ENCODE data around the gene CDC45. TPM values are rescaled to one million over a fixed set of nuclear protein-coding genes. Genes with fewer than 3 reads are reported as not detected.

The CDC45 gene
- total and polyA plus RNA-seq, 2 of the 13 experiments (the other 11 are each of a cell fraction or from before 2014, with no cell fraction given): 14.4 to 36.3 TPM

GRCh38 chr22:19533049-19533626 is 53.4 kb downstream of the CDC45 start (continued):
- TF ChIP-seq, protein P1, sequence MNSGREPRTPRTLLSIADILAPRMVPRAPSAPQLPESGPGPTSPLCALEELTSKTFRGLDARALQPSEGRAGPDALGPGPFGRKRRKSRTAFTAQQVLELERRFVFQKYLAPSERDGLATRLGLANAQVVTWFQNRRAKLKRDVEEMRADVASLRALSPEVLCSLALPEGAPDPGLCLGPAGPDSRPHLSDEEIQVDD (CRISPR knock-in tag; IDR thresholded peaks at IDR 0.05; ENCODE audit: borderline replicate concordance): no peak

- no peak overlapping the region for H2AFZ ChIP-seq (ENCODE audit: low read length)
- FAIRE-seq (no peak), ATAC-seq (no peak), DNase-seq (ENCODE audit: low spot score) (no peak)
- no peaks in the 10 kb centered on the region for H3K36me3 ChIP-seq (replicated peaks in 1 of 2; ENCODE audit: control insufficient read depth in 1 of 2, insufficient read depth in 2 of 2, low read length in 2 of 2)
- BruUV-seq (replicated peaks): no TSS peak
- no peak overlapping the region for H3K4me2 ChIP-seq (ENCODE audit: low read depth, low read length)
- intact Hi-C loops (cut with micrococcal nuclease; ENCODE audit: unreplicated experiment): no loop called here
- 0 out of 5 replicates have a peak, but pooled peaks cover 0 to 9% of the 10 kb centered on the region in 2 experiments for H3K27me3 ChIP-seq (ENCODE audit: control insufficient read depth in 1 of 2, insufficient read depth in 2 of 2, low read length in 2 of 2)
- H3K9ac ChIP-seq (ENCODE audit: insufficient read depth, low read depth, low read length): no peak overlapping the region
- ChIA-PET CTCF (ENCODE audit: low intra/inter-chr PET ratio, low total read pairs) (no interaction called here), POLR2A (no interaction called here)
- no peak overlapping the region for H3K4me3 ChIP-seq (replicated peaks in 1 of 3; ENCODE audit: insufficient read depth in 1 of 3, low read depth in 2 of 3, low read length in 3 of 3)
- no peaks in the 10 kb centered on the region for H3K4me1 ChIP-seq (ENCODE audit: insufficient read depth, low read length)
- H3K27ac ChIP-seq (ENCODE audit: extremely low read length, insufficient read depth, low read length): no peak overlapping the region
- no peaks in the 10 kb centered on the region for H3K9me3 ChIP-seq (ENCODE audit: low read length)
- no peaks in the 10 kb centered on the region for H3K79me2 ChIP-seq (ENCODE audit: insufficient read depth, low read length)
- in situ Hi-C loops (cut with HindIII; ENCODE audit: extremely low pct_ligation_motif_present, low pct_unique_long_range_greater_than_20kb): no loop called here
- no peaks in the 10 kb centered on the region for H4K20me1 ChIP-seq (ENCODE audit: insufficient read depth, low read length)
- TF ChIP-seq ZNF629 (CRISPR knock-in tag; conservative IDR thresholded peaks at IDR 0.05) (no peak), NR2F2 (IDR thresholded peaks at IDR 0.05; ENCODE audit: borderline replicate concordance, low read depth) (no peak), BATF2 (CRISPR knock-in tag; IDR thresholded peaks at IDR 0.05) (no peak), ZMYM3 (CRISPR knock-in tag; IDR thresholded peaks at IDR 0.05) (no peak), KDM3A (CRISPR knock-in tag; IDR thresholded peaks at IDR 0.05; ENCODE audit: low read depth) (no peak), ZFP36 (IDR thresholded peaks at IDR 0.05; ENCODE audit: borderline replicate concordance, low read depth, low read length, partially characterized antibody) (no peak), MBD4 (IDR thresholded peaks at IDR 0.05; ENCODE audit: borderline replicate concordance, low read length) (no peak), FOXA3 (CRISPR knock-in tag; IDR thresholded peaks at IDR 0.05) (no peak), KLF15 (CRISPR knock-in tag; IDR thresholded peaks at IDR 0.05; ENCODE audit: borderline replicate concordance) (no peak), HHEX (CRISPR knock-in tag; IDR thresholded peaks at IDR 0.05) (no peak), ZNF850 (CRISPR knock-in tag; conservative IDR thresholded peaks at IDR 0.05) (no peak), FOXA1 (IDR thresholded peaks at IDR 0.05) (no peak), FOXA1 (CRISPR knock-in tag; IDR thresholded peaks at IDR 0.05) (no peak), ZSCAN22 (CRISPR knock-in tag; IDR thresholded peaks at IDR 0.05) (no peak), ZNF567 (CRISPR knock-in tag; IDR thresholded peaks at IDR 0.05; ENCODE audit: borderline replicate concordance) (no peak), FIP1L1 (IDR thresholded peaks at IDR 0.05; ENCODE audit: borderline replicate concordance, insufficient read depth, low read depth, low read length) (no peak), ASH2L (IDR thresholded peaks at IDR 0.05; ENCODE audit: insufficient read length, low read depth, low read length) (no peak)
- TF ChIP-seq, protein P1 (CRISPR knock-in tag; IDR thresholded peaks at IDR 0.05; ENCODE audit: borderline replicate concordance): no peak
- TF ChIP-seq, protein P2, sequence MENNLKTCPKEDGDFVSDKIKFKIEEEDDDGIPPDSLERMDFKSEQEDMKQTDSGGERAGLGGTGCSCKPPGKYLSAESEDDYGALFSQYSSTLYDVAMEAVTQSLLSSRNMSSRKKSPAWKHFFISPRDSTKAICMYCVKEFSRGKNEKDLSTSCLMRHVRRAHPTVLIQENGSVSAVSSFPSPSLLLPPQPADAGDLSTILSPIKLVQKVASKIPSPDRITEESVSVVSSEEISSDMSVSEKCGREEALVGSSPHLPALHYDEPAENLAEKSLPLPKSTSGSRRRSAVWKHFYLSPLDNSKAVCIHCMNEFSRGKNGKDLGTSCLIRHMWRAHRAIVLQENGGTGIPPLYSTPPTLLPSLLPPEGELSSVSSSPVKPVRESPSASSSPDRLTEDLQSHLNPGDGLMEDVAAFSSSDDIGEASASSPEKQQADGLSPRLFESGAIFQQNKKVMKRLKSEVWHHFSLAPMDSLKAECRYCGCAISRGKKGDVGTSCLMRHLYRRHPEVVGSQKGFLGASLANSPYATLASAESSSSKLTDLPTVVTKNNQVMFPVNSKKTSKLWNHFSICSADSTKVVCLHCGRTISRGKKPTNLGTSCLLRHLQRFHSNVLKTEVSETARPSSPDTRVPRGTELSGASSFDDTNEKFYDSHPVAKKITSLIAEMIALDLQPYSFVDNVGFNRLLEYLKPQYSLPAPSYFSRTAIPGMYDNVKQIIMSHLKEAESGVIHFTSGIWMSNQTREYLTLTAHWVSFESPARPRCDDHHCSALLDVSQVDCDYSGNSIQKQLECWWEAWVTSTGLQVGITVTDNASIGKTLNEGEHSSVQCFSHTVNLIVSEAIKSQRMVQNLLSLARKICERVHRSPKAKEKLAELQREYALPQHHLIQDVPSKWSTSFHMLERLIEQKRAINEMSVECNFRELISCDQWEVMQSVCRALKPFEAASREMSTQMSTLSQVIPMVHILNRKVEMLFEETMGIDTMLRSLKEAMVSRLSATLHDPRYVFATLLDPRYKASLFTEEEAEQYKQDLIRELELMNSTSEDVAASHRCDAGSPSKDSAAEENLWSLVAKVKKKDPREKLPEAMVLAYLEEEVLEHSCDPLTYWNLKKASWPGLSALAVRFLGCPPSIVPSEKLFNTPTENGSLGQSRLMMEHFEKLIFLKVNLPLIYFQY (CRISPR knock-in tag; IDR thresholded peaks at IDR 0.05; ENCODE audit: borderline replicate concordance): no peak
These were observed 54.1 kb downstream of the CDC45 start for GRCh38 chr22:19533857-19534256.

Data from HepG2 (cell line).